GM23248 (cell line): Measurements from ENCODE around the gene NBEAL2.

Source experiments
- EZH2 ChIP-seq: fragments of 200-600 bp; sonication (generic); IDR thresholded peaks from 2 replicates; pipeline ENCODE4 v1.6.1; 2018; ENCODE audit warnings: antibody characterized with exemption, mild to moderate bottlenecking; ENCODE audit not compliant: insufficient read depth, poor library complexity, severe bottlenecking
- EZH2phosphoT487 ChIP-seq: fragments of 200-600 bp; sonication (generic); IDR thresholded peaks from 2 replicates; pipeline ENCODE4 v1.6.1; 2018; ENCODE audit warnings: antibody characterized with exemption, moderate library complexity, mild to moderate bottlenecking, low read depth; ENCODE audit not compliant: insufficient read depth

DNA sequence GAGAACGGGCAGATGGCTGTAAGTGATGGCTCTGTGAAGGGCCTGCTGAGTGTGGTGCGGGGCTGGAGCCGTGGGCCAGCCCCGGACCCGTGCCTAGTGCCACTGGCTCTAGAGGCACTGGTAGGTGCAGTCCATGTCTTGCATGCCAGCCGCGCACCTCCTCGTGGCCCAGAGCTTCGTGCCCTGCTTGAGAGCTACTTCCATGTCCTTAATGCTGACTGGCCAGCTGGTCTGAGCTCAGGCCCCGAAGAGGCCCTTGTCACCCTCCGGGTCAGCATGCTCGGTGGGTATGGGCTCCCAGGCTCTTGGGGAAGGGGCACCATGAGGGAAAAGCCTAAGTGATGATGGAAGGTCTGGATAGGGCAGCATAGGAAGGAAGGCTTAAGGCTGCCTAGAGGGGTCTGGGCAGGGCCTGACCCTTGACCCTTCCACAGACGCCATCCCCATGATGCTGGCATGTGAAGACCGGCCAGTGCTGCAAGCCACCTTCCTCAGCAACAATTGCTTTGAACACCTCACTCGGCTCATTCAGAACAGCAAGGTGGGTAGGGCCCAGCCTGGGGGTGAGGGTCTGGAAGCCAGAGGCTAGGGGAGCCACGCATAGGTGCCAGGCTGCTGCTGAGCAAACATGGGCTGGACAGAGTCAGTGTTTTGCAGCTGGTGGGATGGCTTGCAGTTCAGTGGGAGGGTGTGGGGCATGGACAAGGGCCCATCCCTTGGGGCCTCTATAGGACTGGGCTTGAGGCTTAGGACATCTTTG lies 12.1 kb downstream of the NBEAL2 start:
- TF ChIP-seq EZH2phosphoT487 (no peak), EZH2 (no peak)
